IPS-11a (cell line): Measurements from ENCODE around the gene PTPN7.
"Not testable (repeated sequence)": the region's sequence is repeated elsewhere in the genome, so short reads cannot be mapped to it uniquely, and the experiment has no call there.

ENCODE experiments used
- H3K4me3 ChIP-seq: one replicate; pipeline ENCODE4 v1.5.1; 2013; ENCODE audit warnings: low read depth, low read length, control low read depth

The PTPN7 gene

DNA sequence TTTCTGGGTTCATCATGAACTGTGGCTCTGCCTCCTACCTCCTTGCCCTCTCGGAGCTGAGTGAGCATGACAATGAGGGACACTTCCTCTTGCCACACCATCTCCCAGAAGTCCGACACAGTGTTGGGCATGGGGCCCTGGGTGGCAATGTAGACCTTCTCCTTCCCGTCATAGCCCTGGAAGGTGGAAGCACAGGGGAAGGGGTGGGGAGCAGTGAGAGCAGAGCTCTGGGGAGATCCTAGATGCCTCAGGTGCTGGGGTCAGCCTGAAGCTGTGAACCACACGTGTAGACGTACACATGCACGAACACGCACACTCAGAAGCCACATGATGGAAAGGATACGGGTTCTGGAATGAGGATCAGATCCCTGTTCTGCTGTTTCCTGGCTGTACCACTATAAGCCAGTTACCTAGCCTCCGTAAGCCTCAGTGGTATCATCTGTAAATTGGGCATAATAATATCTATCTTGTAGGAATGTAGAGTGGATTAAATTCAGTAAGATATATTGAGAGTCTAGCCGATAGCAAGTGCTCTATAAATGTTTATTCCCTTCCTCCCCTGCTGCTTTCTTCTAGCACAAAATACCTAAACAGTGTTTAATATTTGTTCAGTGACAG, 6.1 kb downstream of the PTPN7 start:
- H3K4me3 ChIP-seq, result no peak overlapping the region

GRCh38 chr1:202153284-202153683, 7.1 kb downstream of the PTPN7 start:
- H3K4me3 ChIP-seq, result no peak overlapping the region

DNA sequence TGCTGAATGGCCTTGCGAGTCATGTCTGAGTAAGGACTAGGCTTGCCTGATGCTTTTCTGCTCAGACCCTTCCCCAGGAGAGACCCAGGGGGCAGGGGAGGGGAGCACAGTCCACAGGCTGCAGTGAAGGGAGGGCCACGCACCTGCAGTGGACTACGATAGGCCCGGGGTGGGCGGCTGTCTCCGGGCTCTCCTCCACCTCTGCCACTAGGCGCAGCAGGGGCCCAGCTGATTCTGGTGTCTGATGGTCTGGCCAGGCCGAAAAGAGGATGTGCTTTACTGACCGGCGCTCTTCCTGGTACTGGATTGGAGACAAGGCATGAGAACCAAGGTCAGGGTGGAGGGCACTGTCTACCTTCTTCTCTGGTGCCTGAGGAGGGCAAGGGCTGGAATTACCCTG, 8.0 kb downstream of the PTPN7 start:
- H3K4me3 ChIP-seq, result no peak overlapping the region

DNA sequence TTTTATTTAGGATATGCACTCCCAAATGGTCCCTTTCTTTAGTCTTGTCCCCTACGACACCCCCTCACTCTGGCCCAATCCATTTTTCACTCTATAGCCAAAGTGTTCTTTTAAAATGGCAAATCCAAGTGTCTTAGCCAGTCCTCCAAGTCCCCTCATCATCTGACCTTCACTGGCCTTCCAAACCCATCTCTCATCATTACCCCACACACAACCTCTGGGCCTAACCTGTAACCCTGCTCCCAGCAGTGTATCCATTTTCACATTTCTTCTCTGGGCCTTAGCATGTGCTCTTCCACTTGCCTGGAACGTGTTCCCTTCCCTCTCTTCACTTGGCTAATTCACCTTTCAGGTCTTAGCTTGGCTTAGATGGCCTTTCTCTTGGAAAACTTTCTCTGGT, 9.4 kb downstream of the PTPN7 start:
- H3K4me3 ChIP-seq, result no peak overlapping the region

GRCh38 chr1:202150602-202151001, 9.8 kb downstream of the PTPN7 start:
- H3K4me3 ChIP-seq, result no peak overlapping the region

GRCh38 chr1:202150187-202150586, 10.2 kb downstream of the PTPN7 start:
- H3K4me3 ChIP-seq, result no peak overlapping the region

DNA sequence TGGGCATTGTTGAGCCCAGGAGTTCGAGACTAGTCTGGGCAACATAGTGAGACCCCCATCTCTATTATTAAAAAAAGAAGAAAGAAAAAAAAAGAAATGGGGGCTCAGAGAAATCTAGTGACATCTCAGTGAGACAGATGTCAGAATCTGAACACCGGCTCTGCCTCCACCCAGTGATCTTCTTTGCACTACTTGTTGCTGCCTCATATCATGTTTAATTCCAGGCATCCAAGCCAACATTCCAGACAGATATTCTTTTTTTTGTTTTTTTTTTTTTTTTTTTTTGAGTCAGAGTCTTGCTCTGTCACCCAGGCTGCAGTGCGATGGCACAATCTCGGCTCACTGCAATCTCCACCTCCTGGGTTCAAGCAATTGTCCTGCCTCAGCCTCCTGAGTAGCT, 10.8 kb downstream of the PTPN7 start:
- H3K4me3 ChIP-seq, result no peak overlapping the region

DNA sequence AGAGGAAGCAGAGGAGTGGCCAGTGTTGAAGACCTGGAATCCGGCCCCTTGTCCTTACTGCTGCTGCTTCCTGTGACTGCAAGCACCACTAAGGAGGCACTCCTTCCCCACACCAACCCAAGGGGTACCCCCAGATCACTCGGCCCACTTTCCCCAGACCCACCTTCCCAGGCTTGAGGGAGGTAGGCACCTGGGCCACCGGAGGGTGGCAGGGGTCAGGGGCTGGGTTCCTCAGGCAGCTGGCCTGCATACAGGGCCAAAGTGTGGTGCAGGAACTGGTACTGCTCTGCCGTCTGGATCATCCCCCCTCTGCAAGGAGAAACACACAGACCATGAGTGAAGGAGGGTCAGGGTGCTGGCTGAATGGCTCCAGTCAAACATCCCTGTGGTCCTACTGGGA, 12.0 kb downstream of the PTPN7 start:
- no peak overlapping the region for H3K4me3 ChIP-seq

DNA sequence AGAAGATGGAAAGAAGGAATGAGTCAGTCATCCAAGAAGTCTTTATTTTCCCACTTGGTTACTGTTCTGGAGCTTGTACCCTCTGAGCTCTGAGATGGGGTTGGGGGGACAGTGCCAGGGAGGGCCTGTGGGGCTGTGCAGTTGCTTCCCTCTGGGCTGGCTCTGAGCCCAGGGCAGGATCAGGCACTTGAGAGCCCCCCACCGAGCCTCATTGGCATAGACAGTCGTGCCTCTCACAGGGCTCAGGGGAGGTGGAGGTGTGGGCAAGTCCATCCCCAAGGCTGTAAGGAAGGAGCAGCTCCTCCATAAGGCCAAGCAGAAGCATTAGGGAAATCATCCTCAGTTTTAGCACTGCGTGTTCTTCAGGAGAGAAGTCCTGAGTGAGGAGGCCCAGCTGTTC, 13.4 kb downstream of the PTPN7 start:
- H3K4me3 ChIP-seq, result no peak overlapping the region

GRCh38 chr1:202146279-202146678, 14.1 kb downstream of the PTPN7 start:
- no peak overlapping the region for H3K4me3 ChIP-seq

DNA sequence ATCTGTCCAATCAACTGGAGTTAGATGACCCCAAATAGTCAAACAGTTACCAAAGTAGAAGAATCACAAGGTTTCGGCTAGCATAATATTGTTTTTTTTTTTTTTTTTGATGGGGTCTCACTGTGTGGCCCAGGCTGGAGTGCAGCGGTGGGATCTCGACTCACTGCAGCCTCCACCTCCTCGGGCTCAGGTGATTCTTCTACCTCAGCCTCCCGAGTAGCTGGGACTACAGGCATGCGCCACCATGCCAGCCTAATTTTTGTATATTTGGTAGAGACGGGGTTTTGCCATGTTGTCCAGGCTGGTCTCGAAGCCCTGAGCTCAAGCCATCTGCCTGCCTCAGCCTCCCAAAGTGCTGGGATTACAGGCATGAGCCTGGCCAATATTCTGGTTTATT, 14.7 kb downstream of the PTPN7 start:
- not testable (repeated sequence) for H3K4me3 ChIP-seq

GRCh38 chr1:202145068-202145743, 15.2 kb downstream of the PTPN7 start:
- peak overlapping the region; percentile 81 for H3K4me3 ChIP-seq

DNA sequence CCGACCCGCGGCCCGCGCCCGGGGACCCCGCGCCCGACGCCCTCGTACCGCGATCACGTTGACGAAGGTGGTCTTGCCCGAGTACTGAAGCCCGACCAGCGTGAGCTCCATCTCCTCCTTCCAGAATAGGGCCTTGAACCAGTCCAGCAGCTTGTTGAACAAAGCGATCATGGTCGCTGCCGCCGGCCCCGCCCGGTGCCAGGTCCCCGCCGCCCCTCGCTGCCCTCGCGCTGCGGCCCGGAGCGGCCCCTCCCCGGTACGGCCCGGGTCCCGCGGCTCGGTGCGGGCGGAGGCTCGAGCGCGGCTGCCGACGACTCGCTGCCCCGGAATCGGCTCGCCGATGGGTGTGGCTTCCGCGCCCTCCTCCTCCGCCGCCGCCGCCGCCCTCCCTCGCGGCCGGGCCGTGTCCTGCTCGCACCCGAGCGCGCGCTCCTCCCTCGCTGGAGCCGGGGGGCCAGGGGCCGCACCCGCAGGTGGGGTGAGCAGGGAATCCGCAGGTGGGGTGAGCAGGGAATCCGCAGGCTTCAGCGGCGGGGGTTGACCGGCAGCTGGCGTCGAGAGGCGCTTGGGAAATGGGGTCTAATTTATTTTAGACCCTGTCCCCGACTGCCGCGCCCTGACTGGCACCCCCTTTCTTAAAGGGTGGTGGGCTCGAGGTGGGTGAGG, 15.9 kb downstream of the PTPN7 start, which contains the start of gene ARL8A:
TSS of gene ARL8A (minus strand) at position 336 of the 666 bp plus-strand sequence. CDS start at position 171, 165 bp downstream.
- peak within 1 kb of the TSS; percentile 81 for H3K4me3 ChIP-seq

- peak overlapping the region; percentile 81 for H3K4me3 ChIP-seq
Measured at GRCh38 chr1:202143768-202144401, 16.5 kb downstream of the PTPN7 start.

DNA sequence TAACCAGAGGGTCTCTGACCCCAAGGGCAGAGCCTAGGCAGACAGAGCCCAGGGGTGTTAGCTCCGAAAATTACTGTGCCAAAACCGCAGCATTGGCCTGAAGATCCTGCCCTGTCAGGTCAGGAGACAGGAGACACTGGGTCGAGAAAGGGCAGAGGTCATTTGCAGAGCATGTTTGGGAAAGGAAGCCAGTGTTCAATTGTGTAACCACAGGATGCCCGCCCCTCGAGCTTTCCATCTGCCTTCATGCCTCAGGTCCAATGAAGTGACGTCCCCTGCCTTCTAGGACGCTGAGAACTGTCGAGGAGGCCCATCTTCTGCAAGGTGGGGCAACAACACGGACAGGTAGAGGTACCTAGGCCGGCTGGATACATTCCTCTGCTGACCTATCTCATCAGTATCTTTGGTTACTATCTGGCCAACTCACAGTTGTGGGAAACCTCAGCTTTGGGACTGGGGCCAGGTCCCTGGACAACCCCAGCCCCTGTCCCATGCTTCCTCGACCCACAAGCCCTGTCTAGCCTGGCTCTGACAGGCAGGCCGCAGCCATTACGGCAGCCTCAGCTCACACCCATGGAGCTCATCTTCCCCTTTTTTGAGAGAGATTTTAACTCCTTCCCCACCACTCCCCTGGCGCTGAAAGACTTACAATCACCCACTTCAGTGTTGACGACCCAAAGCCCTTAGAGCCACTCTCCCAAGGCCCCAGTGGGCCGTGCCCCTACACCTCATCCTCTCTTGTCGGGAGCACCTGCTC, 17.2 kb downstream of the PTPN7 start:
- H3K4me3 ChIP-seq, result peak overlapping the region; percentile 81

DNA sequence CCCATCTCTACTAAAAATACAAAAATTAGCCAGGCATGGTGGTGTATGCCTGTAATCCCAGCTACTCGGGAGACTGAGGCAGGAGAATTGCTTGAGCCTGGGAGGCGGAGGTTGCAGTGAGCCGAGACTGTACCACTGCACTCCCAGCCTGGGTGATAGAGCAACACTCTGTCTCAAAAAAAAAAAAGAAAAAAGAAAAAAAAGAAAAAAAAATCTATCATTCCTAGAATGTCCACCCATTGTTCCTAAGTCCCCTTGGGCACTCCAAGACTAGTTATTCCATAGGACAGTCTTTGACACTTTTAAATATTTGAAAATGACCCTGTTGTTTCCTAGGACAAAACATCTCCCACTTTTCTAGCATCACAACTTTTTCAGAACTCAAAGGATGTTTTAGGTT, 18.9 kb downstream of the PTPN7 start:
- H3K4me3 ChIP-seq, result not testable (repeated sequence)

- no peak overlapping the region for H3K4me3 ChIP-seq
Measured at GRCh38 chr1:202140833-202141232, 19.6 kb downstream of the PTPN7 start.

- H3K4me3 ChIP-seq, result no peak overlapping the region
Measured at GRCh38 chr1:202135221-202135721, 25.1 kb downstream of the PTPN7 start.

DNA sequence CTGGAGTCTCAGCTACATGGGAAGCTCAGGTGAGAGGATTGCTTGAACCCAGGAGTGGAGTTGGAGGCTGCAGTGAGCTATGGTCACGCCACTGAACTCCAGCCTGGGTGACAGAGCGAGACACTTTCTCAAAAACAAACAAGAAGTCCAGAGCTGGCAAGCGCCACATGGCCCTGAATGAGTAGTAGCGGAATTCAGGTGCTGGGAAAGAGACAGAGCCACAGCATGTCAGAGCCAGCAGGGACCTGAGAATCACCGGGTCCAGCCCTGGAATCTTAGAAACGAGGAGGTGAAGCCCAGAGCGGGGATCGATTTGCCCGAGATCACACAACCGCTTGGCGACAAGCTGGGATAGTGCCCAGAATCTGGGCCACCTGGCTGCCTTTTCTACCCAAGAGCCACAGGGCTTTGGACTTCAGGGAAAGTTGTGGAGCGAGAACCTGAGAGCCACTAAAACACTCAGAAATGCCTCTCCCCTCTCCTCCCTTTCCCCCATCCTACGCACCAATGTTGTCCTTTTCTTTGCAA, 25.7 kb downstream of the PTPN7 start:
- no peak overlapping the region for H3K4me3 ChIP-seq

GRCh38 chr1:202133989-202134388, 26.4 kb downstream of the PTPN7 start:
- no peak overlapping the region for H3K4me3 ChIP-seq

DNA sequence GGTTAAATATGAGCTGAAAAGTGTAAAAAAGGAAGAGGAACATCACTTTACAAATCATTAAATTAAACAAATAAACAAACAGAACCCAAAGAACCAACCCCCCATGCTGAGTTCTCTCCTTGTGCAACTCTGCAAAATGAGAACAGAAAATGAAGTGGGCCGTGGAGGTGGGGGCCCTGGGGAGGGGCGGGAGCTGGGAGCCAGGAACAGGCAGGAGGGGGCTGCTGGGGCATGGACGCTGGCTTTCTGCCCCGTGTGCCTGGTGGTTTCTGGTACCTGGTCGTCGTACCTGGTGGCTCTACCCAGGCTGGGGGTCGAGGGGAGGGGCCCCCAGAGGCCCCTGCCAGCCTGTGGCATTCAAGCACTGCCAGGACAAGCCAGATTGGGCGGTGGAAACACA, 26.9 kb downstream of the PTPN7 start:
- H3K4me3 ChIP-seq, result no peak overlapping the region
